ENCODE measurements around the gene BRSK2.

- TF ChIP-seq CTCF (IDR thresholded peaks at IDR 0.05) (no peak), POLR2A (IDR thresholded peaks at IDR 0.05) (no peak)
Observed at GRCh38 chr11:1440066-1440465, 50.3 kb downstream of the BRSK2 start.

All from Peyer's patch (tissue), 4 donors.